ENCODE measurements around the gene ARHGAP40. TPM values are rescaled to one million over a fixed set of nuclear protein-coding genes. Genes with fewer than 3 reads are reported as not detected.

ARHGAP40 gene
- total RNA-seq, 2 donors from 2014 or later = not detected

- Histone ChIP-seq H3K4me1 (no peaks in the 10 kb centered on the region), H3K27ac (no peak overlapping the region), H3K9me3 (no peaks in the 10 kb centered on the region), H3K4me3 (no peak overlapping the region), H3K36me3 (replicated peaks in 1 of 2; ENCODE audit: insufficient read depth in 1 of 2, low read depth in 2 of 2) (no peaks in the 10 kb centered on the region), H3K27me3 (no peaks in the 10 kb centered on the region)
- WGBS, 2 donors = 73 to 75% methylated on average over 7 to 15 of the region's 15 CpGs
- ATAC-seq = no peak
- intact Hi-C loops (cut with DNase I) = no loop called here
- DNase-seq = no peak
- TF ChIP-seq, protein P1, sequence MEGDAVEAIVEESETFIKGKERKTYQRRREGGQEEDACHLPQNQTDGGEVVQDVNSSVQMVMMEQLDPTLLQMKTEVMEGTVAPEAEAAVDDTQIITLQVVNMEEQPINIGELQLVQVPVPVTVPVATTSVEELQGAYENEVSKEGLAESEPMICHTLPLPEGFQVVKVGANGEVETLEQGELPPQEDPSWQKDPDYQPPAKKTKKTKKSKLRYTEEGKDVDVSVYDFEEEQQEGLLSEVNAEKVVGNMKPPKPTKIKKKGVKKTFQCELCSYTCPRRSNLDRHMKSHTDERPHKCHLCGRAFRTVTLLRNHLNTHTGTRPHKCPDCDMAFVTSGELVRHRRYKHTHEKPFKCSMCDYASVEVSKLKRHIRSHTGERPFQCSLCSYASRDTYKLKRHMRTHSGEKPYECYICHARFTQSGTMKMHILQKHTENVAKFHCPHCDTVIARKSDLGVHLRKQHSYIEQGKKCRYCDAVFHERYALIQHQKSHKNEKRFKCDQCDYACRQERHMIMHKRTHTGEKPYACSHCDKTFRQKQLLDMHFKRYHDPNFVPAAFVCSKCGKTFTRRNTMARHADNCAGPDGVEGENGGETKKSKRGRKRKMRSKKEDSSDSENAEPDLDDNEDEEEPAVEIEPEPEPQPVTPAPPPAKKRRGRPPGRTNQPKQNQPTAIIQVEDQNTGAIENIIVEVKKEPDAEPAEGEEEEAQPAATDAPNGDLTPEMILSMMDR (IDR thresholded peaks at IDR 0.05) = no peak
- no peak for TF ChIP-seq POLR2A (IDR thresholded peaks at IDR 0.05)
These were observed 13.7 kb downstream of the ARHGAP40 start for GRCh38 chr20:38615283-38615682.

DNA sequence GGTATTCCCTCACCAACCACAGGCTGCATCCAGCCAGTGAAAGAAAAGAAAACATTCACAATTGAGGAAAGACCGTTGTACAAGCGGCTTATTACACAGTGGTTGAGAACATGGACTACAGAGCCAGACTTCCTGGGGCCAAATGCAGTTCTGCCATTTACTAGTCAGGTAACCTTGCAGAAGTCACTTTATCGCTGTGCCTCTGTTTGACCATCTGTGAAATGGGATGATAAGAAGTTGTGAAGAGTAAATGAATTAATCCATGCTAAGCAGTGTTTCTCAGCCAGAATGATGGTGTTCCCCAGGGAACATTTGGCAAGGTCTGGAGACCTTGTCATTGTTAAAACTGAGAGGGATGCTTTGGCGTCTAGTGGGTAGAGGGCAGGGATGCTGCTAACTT lies 14.8 kb downstream of the ARHGAP40 start:
- 79 to 83% methylated on average over 4 of the region's 4 CpGs for WGBS, 2 donors
- no peaks in the 10 kb centered on the region for H3K27me3 ChIP-seq
- intact Hi-C loops (cut with DNase I) = no loop called here

GRCh38 chr20:38617011-38617829 lies 15.6 kb downstream of the ARHGAP40 start:
- TF ChIP-seq, protein P1 (IDR thresholded peaks at IDR 0.05) = no peak
- TF ChIP-seq POLR2A (IDR thresholded peaks at IDR 0.05) = no peak
- no peak for DNase-seq
- WGBS, 2 donors = 53 to 61% methylated on average over 15 to 16 of the region's 16 CpGs
- Histone ChIP-seq H3K4me3 (no peak overlapping the region), H3K36me3 (replicated peaks in 1 of 2; ENCODE audit: insufficient read depth in 1 of 2, low read depth in 2 of 2) (no peaks in the 10 kb centered on the region), H3K9me3 (no peaks in the 10 kb centered on the region), H3K4me1 (no peaks in the 10 kb centered on the region), H3K27me3 (no peaks in the 10 kb centered on the region), H3K27ac (no peak overlapping the region)
- intact Hi-C loops (cut with DNase I) = no loop called here
- ATAC-seq = no peak

More for the DNA sequence above, 14.8 kb downstream of the ARHGAP40 start:
- ATAC-seq (no peak), DNase-seq (no peak)
- H3K27ac ChIP-seq = no peak overlapping the region
- no peak overlapping the region for H3K4me3 ChIP-seq
- no peaks in the 10 kb centered on the region for H3K36me3 ChIP-seq (replicated peaks in 1 of 2; ENCODE audit: insufficient read depth in 1 of 2, low read depth in 2 of 2)
- TF ChIP-seq, protein P1 (IDR thresholded peaks at IDR 0.05) = no peak
- no peak for TF ChIP-seq POLR2A (IDR thresholded peaks at IDR 0.05)
- no peaks in the 10 kb centered on the region for H3K4me1 ChIP-seq
- no peaks in the 10 kb centered on the region for H3K9me3 ChIP-seq

DNA sequence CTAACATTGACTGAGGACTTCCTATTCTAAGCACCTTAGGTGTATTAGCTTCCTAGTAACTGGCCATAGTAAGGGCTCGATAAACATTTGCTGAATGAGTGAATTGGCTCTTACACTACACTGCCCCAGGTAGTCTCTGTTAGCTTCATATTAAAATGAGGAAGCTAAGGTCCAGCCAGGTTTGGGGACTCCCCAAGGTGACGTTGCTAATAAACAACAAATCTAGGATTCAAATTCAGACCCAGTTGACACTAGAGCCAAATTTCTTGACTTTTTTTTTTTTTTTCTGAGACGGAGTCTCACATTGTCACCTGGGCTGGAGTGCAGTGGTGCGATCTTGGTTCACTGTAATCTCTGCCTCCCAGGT lies 16.2 kb downstream of the ARHGAP40 start:
- DNase-seq = no peak
- H3K36me3 ChIP-seq (replicated peaks in 1 of 2; ENCODE audit: insufficient read depth in 1 of 2, low read depth in 2 of 2) = no peaks in the 10 kb centered on the region
- no peak for ATAC-seq
- H3K9me3 ChIP-seq = no peaks in the 10 kb centered on the region
- intact Hi-C loops (cut with DNase I) = no loop called here
- WGBS, 2 donors = 73 to 77% methylated on average over 4 of the region's 4 CpGs
- no peak overlapping the region for H3K27ac ChIP-seq
- no peaks in the 10 kb centered on the region for H3K27me3 ChIP-seq
- TF ChIP-seq POLR2A (IDR thresholded peaks at IDR 0.05) = no peak
- TF ChIP-seq, protein P1 (IDR thresholded peaks at IDR 0.05) = no peak
- no peaks in the 10 kb centered on the region for H3K4me1 ChIP-seq
- no peak overlapping the region for H3K4me3 ChIP-seq

- intact Hi-C loops (cut with DNase I) = no loop called here
- Histone ChIP-seq H3K9me3 (peaks cover 0 to 8% (median 0%) of the 10 kb centered on the region in 3 donors), H3K27ac (no peak overlapping the region), H3K4me3 (no peak overlapping the region), H3K27me3 (no peaks in the 10 kb centered on the region), H3K4me1 (no peaks in the 10 kb centered on the region), H3K36me3 (replicated peaks in 1 of 2; ENCODE audit: insufficient read depth in 1 of 2, low read depth in 2 of 2) (no peaks in the 10 kb centered on the region)
- 49 to 62% methylated on average over 9 of the region's 9 CpGs for WGBS, 2 donors
- TF ChIP-seq, protein P1 (IDR thresholded peaks at IDR 0.05) = no peak
- TF ChIP-seq POLR2A (IDR thresholded peaks at IDR 0.05) = no peak
- ATAC-seq (no peak), DNase-seq (no peak)
These were observed 18.8 kb downstream of the ARHGAP40 start for GRCh38 chr20:38620441-38620840.
